HL-60 (cell line): ENCODE results near the gene TMCO1.

Experiments
- DNase-seq, 2 experiments: peaks; one replicate each; pipeline ENCODE4 v3.0.0-alpha.2; 2010 to 2020; ENCODE audit warnings: low read depth in 1 of 2, low spot score in 1 of 2
- H3K27ac ChIP-seq: fragments of 250-450 bp; sonication (Bioruptor Pico); replicated peaks from 2 replicates; pipeline ENCODE4 v1.5.1; 2020; ENCODE audit warnings: mild to moderate bottlenecking, moderate library complexity
- H3K27me3 ChIP-seq: fragments of 250-450 bp; sonication (Bioruptor Pico); 2 replicates; pipeline ENCODE4 v1.5.1; 2021; ENCODE audit warnings: mild to moderate bottlenecking, moderate library complexity; ENCODE audit not compliant: insufficient read depth, poor library complexity, severe bottlenecking
- H3K4me3 ChIP-seq: replicated peaks from 2 replicates; pipeline ENCODE4 v1.5.1; 2011; ENCODE audit warnings: mild to moderate bottlenecking, control low read depth, low read length; ENCODE audit not compliant: insufficient read depth
- GABPA ChIP-seq: IDR thresholded peaks from 2 replicates; pipeline ENCODE4 v1.6.1; 2012; ENCODE audit warnings: low read depth
- POLR2AphosphoS5 ChIP-seq: IDR thresholded peaks from 2 replicates; pipeline ENCODE4 v1.6.1; 2012; ENCODE audit warnings: low read depth
- SPI1 ChIP-seq: IDR thresholded peaks from 2 replicates; pipeline ENCODE4 v1.6.1; 2012; ENCODE audit warnings: low read depth, mild to moderate bottlenecking, borderline replicate concordance
- TF ChIP-seq, protein P1 (sequence below): IDR thresholded peaks from 2 replicates; pipeline ENCODE4 v1.6.1; 2012; ENCODE audit warnings: low read depth; ENCODE audit not compliant: insufficient replicate concordance
- TF ChIP-seq, protein P2 (sequence below): IDR thresholded peaks from one replicate; pipeline ENCODE4 v1.5.1; 2011; ENCODE audit warnings: low read length, control low read depth, inconsistent platforms; ENCODE audit not compliant: insufficient read depth

Gene TMCO1

DNA sequence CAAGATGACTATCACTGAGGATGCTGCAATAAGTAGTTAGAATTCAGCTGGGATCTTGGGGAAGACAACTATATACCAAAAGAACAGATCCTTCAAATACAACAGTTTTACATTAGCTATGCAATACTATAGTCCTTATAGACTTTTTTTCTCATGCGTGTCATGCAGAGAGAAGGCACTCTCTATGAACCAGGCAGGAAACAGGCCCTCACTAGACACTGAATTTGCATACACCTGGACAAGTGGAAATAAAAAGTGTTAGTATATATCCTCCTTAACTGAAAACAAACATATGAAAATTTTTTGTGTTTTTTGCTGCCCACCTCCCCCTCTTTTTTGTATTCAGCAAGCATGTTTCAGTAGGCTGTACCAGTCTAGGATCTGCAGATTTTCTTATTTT, 29.9 kb downstream of the TMCO1 start:
- no peak overlapping the region for H3K4me3 ChIP-seq
- no peak overlapping the region for H3K27ac ChIP-seq
- no peaks in the 10 kb centered on the region for H3K27me3 ChIP-seq
- DNase-seq = no peak
- no peak for TF ChIP-seq POLR2AphosphoS5

DNA sequence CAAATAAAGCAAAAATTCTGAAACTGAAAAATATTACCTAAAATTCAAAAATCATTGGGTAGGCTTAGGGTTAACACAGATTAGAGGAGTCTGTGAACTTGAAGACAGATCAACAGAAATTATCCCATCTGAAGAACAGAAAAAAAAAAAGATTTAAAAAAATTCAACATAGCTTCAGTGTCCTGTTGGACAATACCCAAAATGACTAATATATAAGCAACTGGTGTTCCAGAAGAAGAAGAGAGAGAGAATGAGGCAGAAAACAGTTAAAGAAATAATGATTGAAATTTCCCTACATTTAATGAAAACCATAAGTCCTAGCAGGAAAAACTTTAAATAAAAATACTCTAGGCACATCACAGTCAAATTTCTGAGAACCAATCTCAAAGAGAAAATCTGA, 31.5 kb downstream of the TMCO1 start:
- no peak overlapping the region for H3K27ac ChIP-seq
- DNase-seq = no peak

DNA sequence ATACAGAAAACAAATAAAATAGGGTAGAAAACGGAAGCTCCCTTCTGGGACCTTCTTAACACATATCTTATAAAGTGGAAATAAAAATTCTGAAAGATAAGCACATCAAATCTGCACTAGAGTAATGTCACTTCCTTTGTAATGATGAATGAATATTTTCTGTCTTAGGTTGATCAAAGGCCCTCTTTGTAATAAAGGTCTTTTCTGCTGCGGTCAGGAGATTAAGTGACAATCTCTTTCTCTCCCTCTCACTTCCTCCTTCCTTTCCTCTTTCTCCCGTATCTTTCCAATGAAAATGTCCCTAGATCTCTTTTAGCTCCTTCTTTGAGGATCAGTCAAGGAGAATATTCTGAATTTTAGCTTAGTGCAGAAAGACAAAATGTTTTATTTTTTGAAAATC, 33.8 kb downstream of the TMCO1 start:
- no peak overlapping the region for H3K4me3 ChIP-seq
- no peaks in the 10 kb centered on the region for H3K27me3 ChIP-seq
- TF ChIP-seq GABPA (no peak), POLR2AphosphoS5 (no peak), SPI1 (no peak)
- TF ChIP-seq, protein P1, sequence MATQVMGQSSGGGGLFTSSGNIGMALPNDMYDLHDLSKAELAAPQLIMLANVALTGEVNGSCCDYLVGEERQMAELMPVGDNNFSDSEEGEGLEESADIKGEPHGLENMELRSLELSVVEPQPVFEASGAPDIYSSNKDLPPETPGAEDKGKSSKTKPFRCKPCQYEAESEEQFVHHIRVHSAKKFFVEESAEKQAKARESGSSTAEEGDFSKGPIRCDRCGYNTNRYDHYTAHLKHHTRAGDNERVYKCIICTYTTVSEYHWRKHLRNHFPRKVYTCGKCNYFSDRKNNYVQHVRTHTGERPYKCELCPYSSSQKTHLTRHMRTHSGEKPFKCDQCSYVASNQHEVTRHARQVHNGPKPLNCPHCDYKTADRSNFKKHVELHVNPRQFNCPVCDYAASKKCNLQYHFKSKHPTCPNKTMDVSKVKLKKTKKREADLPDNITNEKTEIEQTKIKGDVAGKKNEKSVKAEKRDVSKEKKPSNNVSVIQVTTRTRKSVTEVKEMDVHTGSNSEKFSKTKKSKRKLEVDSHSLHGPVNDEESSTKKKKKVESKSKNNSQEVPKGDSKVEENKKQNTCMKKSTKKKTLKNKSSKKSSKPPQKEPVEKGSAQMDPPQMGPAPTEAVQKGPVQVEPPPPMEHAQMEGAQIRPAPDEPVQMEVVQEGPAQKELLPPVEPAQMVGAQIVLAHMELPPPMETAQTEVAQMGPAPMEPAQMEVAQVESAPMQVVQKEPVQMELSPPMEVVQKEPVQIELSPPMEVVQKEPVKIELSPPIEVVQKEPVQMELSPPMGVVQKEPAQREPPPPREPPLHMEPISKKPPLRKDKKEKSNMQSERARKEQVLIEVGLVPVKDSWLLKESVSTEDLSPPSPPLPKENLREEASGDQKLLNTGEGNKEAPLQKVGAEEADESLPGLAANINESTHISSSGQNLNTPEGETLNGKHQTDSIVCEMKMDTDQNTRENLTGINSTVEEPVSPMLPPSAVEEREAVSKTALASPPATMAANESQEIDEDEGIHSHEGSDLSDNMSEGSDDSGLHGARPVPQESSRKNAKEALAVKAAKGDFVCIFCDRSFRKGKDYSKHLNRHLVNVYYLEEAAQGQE = no peak
- TF ChIP-seq, protein P2, sequence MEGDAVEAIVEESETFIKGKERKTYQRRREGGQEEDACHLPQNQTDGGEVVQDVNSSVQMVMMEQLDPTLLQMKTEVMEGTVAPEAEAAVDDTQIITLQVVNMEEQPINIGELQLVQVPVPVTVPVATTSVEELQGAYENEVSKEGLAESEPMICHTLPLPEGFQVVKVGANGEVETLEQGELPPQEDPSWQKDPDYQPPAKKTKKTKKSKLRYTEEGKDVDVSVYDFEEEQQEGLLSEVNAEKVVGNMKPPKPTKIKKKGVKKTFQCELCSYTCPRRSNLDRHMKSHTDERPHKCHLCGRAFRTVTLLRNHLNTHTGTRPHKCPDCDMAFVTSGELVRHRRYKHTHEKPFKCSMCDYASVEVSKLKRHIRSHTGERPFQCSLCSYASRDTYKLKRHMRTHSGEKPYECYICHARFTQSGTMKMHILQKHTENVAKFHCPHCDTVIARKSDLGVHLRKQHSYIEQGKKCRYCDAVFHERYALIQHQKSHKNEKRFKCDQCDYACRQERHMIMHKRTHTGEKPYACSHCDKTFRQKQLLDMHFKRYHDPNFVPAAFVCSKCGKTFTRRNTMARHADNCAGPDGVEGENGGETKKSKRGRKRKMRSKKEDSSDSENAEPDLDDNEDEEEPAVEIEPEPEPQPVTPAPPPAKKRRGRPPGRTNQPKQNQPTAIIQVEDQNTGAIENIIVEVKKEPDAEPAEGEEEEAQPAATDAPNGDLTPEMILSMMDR = no peak
- no peak overlapping the region for H3K27ac ChIP-seq
- DNase-seq = no peak

More for the DNA sequence above, 31.5 kb downstream of the TMCO1 start:
- TF ChIP-seq, protein P1 = no peak
- TF ChIP-seq, protein P2 = no peak
- TF ChIP-seq GABPA (no peak), SPI1 (no peak), POLR2AphosphoS5 (no peak)
- Histone ChIP-seq H3K4me3 (no peak overlapping the region), H3K27me3 (no peaks in the 10 kb centered on the region)

DNA sequence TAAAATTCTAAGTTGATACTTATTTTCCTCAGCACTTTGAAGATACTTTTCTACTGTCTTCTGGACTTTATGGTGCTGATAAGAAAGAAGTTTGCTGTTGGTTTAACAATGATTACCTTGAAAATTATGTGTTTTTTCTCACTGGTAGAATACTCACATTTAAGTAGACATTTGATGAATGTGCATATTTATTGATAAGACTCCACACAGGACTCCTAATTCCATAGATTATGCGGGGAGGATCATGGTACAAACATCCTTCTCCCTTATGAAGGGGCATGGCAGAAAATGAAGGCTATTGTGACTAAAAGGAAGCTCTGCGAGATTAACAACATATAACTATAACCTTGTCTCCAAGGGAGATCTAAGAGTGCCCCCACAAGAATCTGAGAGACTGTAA, 41.8 kb downstream of the TMCO1 start:
- no peak for DNase-seq
- TF ChIP-seq POLR2AphosphoS5 = no peak
- TF ChIP-seq GABPA = no peak
- TF ChIP-seq, protein P1 = no peak
- no peak for TF ChIP-seq SPI1
- TF ChIP-seq, protein P2 = no peak
- no peak overlapping the region for H3K27ac ChIP-seq
- H3K4me3 ChIP-seq = no peak overlapping the region
- no peaks in the 10 kb centered on the region for H3K27me3 ChIP-seq
